KMS-11 (cell line): ENCODE results near the gene USH2A.

Experiments used
- H2AFZ ChIP-seq: fragments of 200-600 bp; sonication (generic); 2 replicates; pipeline ENCODE4 v1.6.1; 2016; ENCODE audit warnings: antibody characterized with exemption, mixed run types, low read depth
- H3K27ac ChIP-seq: fragments of 200-600 bp; sonication (generic); 2 replicates; pipeline ENCODE4 v1.6.1; 2016; ENCODE audit warnings: mild to moderate bottlenecking, mixed run types
- H3K27me3 ChIP-seq: fragments of 200-600 bp; sonication (generic); 2 replicates; pipeline ENCODE4 v1.6.1; 2017; ENCODE audit warnings: mild to moderate bottlenecking, low read depth, mixed run types, moderate library complexity; ENCODE audit not compliant: insufficient read depth
- H3K36me3 ChIP-seq: fragments of 200-600 bp; sonication (generic); 2 replicates; pipeline ENCODE4 v1.6.1; 2017; ENCODE audit warnings: mild to moderate bottlenecking, mixed run types; ENCODE audit not compliant: insufficient read depth
- H3K4me1 ChIP-seq: fragments of 200-600 bp; sonication (generic); 2 replicates; pipeline ENCODE4 v1.6.1; 2016; ENCODE audit warnings: mild to moderate bottlenecking, low read depth, mixed run types; ENCODE audit not compliant: poor library complexity, severe bottlenecking
- H3K4me2 ChIP-seq: fragments of 200-600 bp; sonication (generic); 2 replicates; pipeline ENCODE4 v1.7.0; 2016; ENCODE audit warnings: mild to moderate bottlenecking, mixed run types
- H3K4me3 ChIP-seq: fragments of 200-600 bp; sonication (generic); IDR thresholded peaks from 2 replicates; pipeline ENCODE4 v1.6.1; 2017; ENCODE audit warnings: low read depth, low read length, mixed read lengths; ENCODE audit not compliant: insufficient read depth
- H3K79me2 ChIP-seq: fragments of 200-600 bp; sonication (generic); 2 replicates; pipeline ENCODE4 v1.6.1; 2016; ENCODE audit warnings: low read depth, mixed run types; ENCODE audit not compliant: insufficient read depth
- H3K9ac ChIP-seq: fragments of 200-600 bp; sonication (generic); 2 replicates; pipeline ENCODE4 v1.6.1; 2016; ENCODE audit warnings: mild to moderate bottlenecking, mixed run types
- H4K20me1 ChIP-seq: fragments of 200-600 bp; sonication (generic); 2 replicates; pipeline ENCODE4 v1.6.1; 2016; ENCODE audit warnings: mild to moderate bottlenecking, mixed run types; ENCODE audit not compliant: insufficient read depth
- CTCF ChIP-seq: fragments of 200-600 bp; sonication (generic); conservative IDR thresholded peaks from 2 replicates; pipeline ENCODE4 v1.6.1; 2017; ENCODE audit warnings: low read depth, mild to moderate bottlenecking, antibody characterized with exemption, low read length, moderate library complexity, mixed read lengths

Gene USH2A

GRCh38 chr1:216054600-216054999, 368.6 kb downstream of the USH2A start:
- Histone ChIP-seq H2AFZ (no peak overlapping the region), H3K27ac (no peak overlapping the region), H3K4me2 (no peak overlapping the region), H3K4me1 (no peaks in the 10 kb centered on the region), H3K9ac (no peak overlapping the region), H3K4me3 (no peak overlapping the region), H3K27me3 (no peaks in the 10 kb centered on the region), H4K20me1 (no peaks in the 10 kb centered on the region), H3K79me2 (no peaks in the 10 kb centered on the region), H3K36me3 (no peaks in the 10 kb centered on the region)
- no peak for TF ChIP-seq CTCF

GRCh38 chr1:216051071-216051470, 372.2 kb downstream of the USH2A start:
- no peaks in the 10 kb centered on the region for H3K27me3 ChIP-seq
- no peak for TF ChIP-seq CTCF
- no peaks in the 10 kb centered on the region for H4K20me1 ChIP-seq
- H3K79me2 ChIP-seq: no peaks in the 10 kb centered on the region
- no peak overlapping the region for H3K4me3 ChIP-seq
- no peak overlapping the region for H3K27ac ChIP-seq
- H3K9ac ChIP-seq: no peak overlapping the region
- no peaks in the 10 kb centered on the region for H3K4me1 ChIP-seq
- no peak overlapping the region for H3K4me2 ChIP-seq
- H3K36me3 ChIP-seq: no peaks in the 10 kb centered on the region
- H2AFZ ChIP-seq: no peak overlapping the region

GRCh38 chr1:216049741-216050430, 373.4 kb downstream of the USH2A start:
- Histone ChIP-seq H3K36me3 (no peaks in the 10 kb centered on the region), H3K79me2 (no peaks in the 10 kb centered on the region)

GRCh38 chr1:216047811-216048572, 375.3 kb downstream of the USH2A start:
- TF ChIP-seq CTCF: no peak
- H3K27ac ChIP-seq: no peak overlapping the region
- no peaks in the 10 kb centered on the region for H3K79me2 ChIP-seq
- H3K27me3 ChIP-seq: no peaks in the 10 kb centered on the region
- H2AFZ ChIP-seq: no peak overlapping the region
- H4K20me1 ChIP-seq: no peaks in the 10 kb centered on the region
- H3K4me1 ChIP-seq: no peaks in the 10 kb centered on the region
- H3K36me3 ChIP-seq: no peaks in the 10 kb centered on the region
- no peak overlapping the region for H3K4me2 ChIP-seq
- H3K4me3 ChIP-seq: no peak overlapping the region
- no peak overlapping the region for H3K9ac ChIP-seq

More at GRCh38 chr1:216049741-216050430, 373.4 kb downstream of the USH2A start:
- Histone ChIP-seq H2AFZ (no peak overlapping the region), H3K4me3 (no peak overlapping the region), H4K20me1 (no peaks in the 10 kb centered on the region), H3K9ac (no peak overlapping the region), H3K27ac (no peak overlapping the region), H3K4me1 (no peaks in the 10 kb centered on the region), H3K4me2 (no peak overlapping the region), H3K27me3 (no peaks in the 10 kb centered on the region)
- TF ChIP-seq CTCF: no peak
